NCI-H748 (cell line): ENCODE measurements around the gene PRRG3.

ENCODE experiments used
- DNase-seq: peaks from one replicate; lab custom pipeline; 2025; ENCODE audit not compliant: unreplicated experiment; lab: John Stamatoyannopoulos, UW

The PRRG3 gene

GRCh38 chrX:151741606-151742005 lies 46.3 kb downstream of the PRRG3 start:
- DNase-seq = no peak

- no peak for DNase-seq
Observed at GRCh38 chrX:151742311-151742710, 47.1 kb downstream of the PRRG3 start.

- no peak for DNase-seq
Observed at GRCh38 chrX:151743651-151744470, 48.6 kb downstream of the PRRG3 start.

GRCh38 chrX:151745651-151746050 lies 50.4 kb downstream of the PRRG3 start:
- DNase-seq = no peak

GRCh38 chrX:151746502-151746901 lies 51.2 kb downstream of the PRRG3 start:
- no peak for DNase-seq

GRCh38 chrX:151750511-151750910 lies 55.3 kb downstream of the PRRG3 start:
- DNase-seq = no peak

- no peak for DNase-seq
Observed at GRCh38 chrX:151752847-151753246, 57.6 kb downstream of the PRRG3 start.

GRCh38 chrX:151753313-151754046 lies 58.2 kb downstream of the PRRG3 start:
- DNase-seq = peak; percentile 17

GRCh38 chrX:151754047-151754429 lies 58.8 kb downstream of the PRRG3 start:
- no peak for DNase-seq

- no peak for DNase-seq
Observed at GRCh38 chrX:151754641-151755215, 59.5 kb downstream of the PRRG3 start.
